Skeletal muscle cell (primary cell): ENCODE data around the gene IL4I1.

Experiments used
- DNase-seq: peaks from one replicate; pipeline ENCODE4 v3.0.0-alpha.2; 2010; ENCODE audit warnings: low read depth
- H3K4me3 ChIP-seq: 2 replicates; pipeline ENCODE4 v1.5.1; 2011; ENCODE audit warnings: low read depth, mild to moderate bottlenecking, control low read depth, low read length, moderate library complexity

Gene IL4I1

GRCh38 chr19:49856574-49857021 is 40.1 kb downstream of the IL4I1 start:
- H3K4me3 ChIP-seq, result no peak overlapping the region
- no peak for DNase-seq

- DNase-seq, result no peak
- H3K4me3 ChIP-seq, result no peak overlapping the region
Observed at GRCh38 chr19:49855676-49856573, 40.8 kb downstream of the IL4I1 start.

DNA sequence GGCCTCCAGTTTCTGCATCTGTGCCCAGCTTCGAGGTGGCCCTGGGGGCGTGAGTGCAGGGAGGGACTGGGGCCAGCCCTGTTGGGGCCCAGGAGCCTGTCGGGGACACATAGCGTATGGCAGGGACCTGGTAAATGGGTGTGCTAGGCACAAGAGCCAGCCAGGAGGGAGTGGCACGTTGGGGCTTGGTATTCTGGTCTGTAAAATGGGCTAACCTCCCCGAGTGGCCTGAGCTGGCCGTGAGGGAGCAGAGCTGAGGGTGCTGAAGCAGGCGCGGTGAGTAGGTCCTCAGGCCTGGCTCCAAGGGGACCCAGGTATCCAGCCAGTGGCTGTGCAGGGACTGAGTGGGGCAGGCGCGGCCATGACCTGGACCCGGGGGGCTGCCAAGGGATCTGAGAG is 41.4 kb downstream of the IL4I1 start:
- no peak overlapping the region for H3K4me3 ChIP-seq
- no peak for DNase-seq

DNA sequence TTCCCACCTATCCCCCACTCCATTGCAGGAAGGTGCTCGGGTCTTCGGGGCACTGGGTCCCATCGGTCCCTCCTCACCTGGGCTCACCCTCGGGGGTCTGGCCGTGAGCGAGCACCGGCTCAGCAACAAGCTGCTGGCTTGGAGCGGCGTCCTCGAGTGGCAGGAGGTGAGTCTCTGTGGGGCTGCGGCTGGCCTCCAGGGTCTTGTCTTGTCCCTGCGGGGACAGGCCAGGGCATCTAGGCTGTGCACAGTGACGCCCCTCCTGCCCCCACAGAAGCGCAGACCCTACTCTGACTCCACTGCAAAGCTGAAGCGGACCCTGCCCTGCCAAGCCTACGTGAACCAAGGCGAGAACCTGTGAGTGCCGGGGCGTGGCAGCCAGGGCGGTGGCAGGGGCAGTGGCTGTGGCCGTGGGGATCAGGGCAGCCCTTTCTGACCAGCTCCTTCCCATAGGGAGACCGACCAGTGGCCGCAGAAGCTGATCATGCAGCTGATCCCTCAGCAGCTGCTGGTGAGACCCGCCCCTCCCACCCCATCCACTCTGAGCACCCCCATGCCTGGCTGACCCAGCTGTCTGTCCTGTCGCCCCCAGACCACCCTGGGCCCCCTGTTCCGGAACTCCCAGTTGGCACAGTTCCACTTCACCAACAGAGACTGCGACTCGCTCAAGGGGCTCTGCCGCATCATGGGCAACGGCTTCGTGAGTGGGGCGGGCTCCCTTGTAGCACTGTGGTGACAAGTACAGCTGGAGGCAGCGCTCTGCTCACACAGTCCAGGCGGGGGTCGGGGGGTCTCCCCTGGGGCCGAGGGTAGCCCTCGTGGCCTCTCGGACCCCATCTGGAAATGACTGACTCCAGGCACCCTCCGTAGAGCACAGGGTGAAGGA is 42.1 kb downstream of the IL4I1 start:
- DNase-seq, result no peak
- H3K4me3 ChIP-seq, result no peak overlapping the region

DNA sequence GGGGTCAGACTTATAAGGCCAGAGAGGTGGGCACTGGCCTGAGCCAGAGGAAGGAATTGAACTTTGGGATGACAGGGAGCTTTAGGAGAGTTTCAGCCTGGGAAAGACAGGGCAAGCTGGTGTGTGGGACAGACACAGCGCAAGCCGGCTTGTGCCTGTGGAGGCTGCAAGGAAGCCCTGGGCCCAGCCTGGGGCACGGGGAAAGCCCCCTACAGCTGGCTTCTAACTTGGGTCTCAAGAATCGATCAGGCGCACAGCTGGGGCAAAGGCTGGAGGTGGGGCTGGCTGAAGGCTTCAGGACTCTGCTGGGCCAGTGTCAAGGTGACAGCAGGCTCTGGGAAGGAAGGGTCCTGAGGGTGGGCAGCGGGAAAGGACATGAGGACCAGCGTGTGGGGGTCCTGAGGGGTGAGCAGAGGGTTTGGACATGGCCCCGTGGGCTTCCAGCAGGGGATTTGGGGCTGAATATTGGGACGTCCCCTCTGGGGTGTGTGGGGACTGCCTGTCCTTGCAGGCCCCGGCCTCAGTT is 42.8 kb downstream of the IL4I1 start:
- DNase-seq, result no peak
- H3K4me3 ChIP-seq, result no peak overlapping the region

- peak overlapping the region; percentile 77 for H3K4me3 ChIP-seq
- DNase-seq, result no peak
Observed at GRCh38 chr19:49852631-49853126, 44.0 kb downstream of the IL4I1 start.

GRCh38 chr19:49851456-49852259 is 45.0 kb downstream of the IL4I1 start:
- no peak for DNase-seq
- H3K4me3 ChIP-seq, result peak overlapping the region; percentile 77

- DNase-seq, result peak; percentile 66
- H3K4me3 ChIP-seq, result peak within 1 kb of the TSS; percentile 77
Observed at GRCh38 chr19:49850487-49851342, 46.0 kb downstream of the IL4I1 start, which contains the start of gene PTOV1. Gene PTOV1, plus strand, starts transcription at chr19:49851159.

GRCh38 chr19:49850221-49850486 is 46.5 kb downstream of the IL4I1 start:
- H3K4me3 ChIP-seq, result peak overlapping the region; percentile 77
- DNase-seq, result no peak

DNA sequence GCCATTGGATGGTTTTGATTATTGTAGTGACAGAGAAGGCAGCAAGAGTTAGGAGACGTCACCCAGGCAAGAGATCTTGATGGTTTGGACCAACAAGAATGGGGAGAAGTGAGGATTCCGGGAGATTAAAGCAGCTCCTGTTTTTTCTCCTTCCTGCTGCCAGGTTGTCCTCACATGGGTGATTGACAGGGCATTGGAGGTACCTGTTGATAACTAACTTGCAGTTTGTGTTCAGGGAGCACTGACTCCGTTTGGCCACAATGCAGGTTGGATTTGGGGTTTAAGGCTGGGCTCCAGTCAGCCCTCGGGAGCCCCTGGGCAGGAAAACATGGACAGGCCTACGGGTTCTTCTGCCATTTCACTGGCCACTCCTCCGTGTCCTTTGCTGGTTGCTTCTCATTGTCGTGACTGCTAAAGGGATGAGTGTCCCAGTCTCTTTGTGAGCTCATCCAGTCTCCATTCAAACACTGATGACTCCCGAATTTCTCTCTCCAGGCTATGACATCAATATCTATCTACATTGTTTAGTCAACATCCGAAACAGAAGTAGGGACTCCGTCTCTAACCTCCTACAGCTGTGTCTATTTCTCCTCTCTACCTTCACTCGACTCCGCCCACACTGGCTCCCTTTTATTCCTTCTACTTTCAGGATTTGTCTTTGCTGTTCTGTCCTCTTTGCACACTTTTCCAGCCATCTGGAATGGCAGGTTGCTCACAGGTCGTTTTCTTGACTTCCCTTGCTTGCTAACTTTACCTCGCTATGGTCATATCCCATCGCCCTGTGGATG is 47.1 kb downstream of the IL4I1 start:
- DNase-seq, result no peak
- peak overlapping the region; percentile 77 for H3K4me3 ChIP-seq

GRCh38 chr19:49848938-49849337 is 47.7 kb downstream of the IL4I1 start:
- H3K4me3 ChIP-seq, result no peak overlapping the region
- no peak for DNase-seq

GRCh38 chr19:49847731-49848696 is 48.7 kb downstream of the IL4I1 start:
- no peak overlapping the region for H3K4me3 ChIP-seq
- peak; percentile 61 for DNase-seq

GRCh38 chr19:49846408-49846807 is 50.3 kb downstream of the IL4I1 start:
- no peak overlapping the region for H3K4me3 ChIP-seq
- DNase-seq, result no peak

GRCh38 chr19:49845414-49845813 is 51.3 kb downstream of the IL4I1 start:
- H3K4me3 ChIP-seq, result no peak overlapping the region
- no peak for DNase-seq

DNA sequence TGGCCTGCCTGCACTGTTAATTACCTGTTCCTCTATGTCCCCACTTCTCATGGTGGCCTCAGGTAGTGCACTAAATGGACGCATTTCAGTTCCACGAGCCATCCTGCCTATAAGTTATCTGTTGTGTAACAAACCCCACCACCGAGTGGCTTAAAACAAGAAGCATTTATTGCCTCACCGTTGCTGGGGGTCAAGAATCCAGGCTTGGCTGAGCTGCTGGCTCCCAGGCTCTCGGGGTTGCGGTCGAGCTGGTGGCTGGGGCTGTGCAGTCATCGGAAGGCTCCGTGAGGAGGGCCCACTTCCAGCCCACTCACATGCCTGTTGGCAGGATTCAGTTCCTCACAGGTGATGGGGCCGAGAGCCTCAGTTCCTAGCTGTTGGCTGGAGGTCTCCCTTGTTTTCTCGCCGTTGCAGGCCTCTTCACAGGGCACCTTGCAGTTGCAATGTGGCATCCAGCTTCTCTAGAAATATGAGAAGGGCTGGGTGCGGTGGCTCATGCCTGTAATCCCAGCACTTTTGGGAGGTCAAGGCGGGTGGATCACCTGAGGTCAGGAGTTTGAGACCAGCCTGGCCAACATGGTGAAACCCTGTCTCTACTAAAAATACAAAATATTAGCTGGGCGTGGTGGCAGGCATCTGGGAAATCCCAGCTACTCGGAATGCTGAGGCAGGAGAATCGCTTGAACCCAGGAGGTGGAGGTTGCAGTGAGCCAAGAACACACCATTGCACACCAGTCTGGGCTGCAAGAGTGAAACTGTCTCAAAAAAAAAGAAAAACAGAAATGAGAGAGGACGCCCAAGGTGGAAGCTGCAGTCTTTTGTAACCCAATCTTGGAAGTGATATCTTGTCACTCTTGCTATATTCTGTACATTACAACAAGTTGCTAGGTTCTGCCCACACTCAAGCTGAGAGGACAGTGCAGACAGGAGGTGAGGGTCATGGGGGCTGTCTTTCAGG is 52.3 kb downstream of the IL4I1 start:
- no peak overlapping the region for H3K4me3 ChIP-seq
- DNase-seq, result no peak

DNA sequence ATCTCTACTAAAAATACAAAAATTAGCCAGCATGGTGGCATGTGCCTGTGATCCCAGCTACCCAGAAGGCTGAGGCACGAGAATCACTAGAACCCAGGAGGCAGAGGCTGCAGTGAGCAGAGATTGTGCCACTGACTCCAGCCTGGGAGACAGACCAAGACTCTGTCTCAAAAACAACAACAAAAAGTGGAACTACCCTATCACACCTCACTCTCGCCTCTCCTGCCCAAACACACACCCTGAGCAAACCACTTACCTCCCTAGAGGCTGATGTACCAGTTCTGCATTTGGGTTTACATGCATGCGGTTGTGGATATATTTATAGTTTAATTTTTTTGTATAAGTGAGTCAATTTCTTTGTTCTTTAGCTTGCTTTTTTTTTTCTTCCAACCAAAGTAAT is 53.4 kb downstream of the IL4I1 start:
- no peak for DNase-seq
- H3K4me3 ChIP-seq, result no peak overlapping the region
